Measurements from ENCODE around the gene PDE9A. TPM values are rescaled to one million over a fixed set of nuclear protein-coding genes. Genes with fewer than 3 reads are reported as not detected.

Gene PDE9A
- total RNA-seq, 1 donor from 2014 or later: 20.7 TPM

DNA sequence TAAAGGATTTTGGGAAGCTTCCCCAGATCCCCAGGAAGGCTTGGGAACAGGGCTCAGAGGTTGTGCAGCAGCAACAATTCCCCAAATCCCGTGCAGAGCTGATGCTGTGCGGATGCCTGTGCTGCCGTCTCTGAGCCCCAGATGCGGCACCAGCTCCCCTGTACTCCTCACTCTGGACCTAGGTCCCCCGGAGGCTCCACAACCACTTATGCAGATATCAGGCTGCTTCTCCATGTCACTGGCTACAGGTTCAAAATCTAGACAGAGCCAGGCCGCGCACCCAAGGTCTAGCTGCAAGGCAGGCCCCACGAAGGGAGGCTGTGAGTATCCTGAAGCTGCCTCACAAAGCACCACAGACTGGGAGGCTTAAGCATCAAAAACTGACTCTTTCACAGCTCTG is 81.6 kb downstream of the PDE9A start:
- H3K27ac Mint-ChIP-seq (ENCODE audit: unreplicated experiment): no peak overlapping the region
- peaks cover 12% of the 10 kb centered on the region for H3K4me1 Mint-ChIP-seq (ENCODE audit: unreplicated experiment)
- H3K36me3 Mint-ChIP-seq (ENCODE audit: low read depth, unreplicated experiment): peaks cover 49% of the 10 kb centered on the region
- H3K27me3 Mint-ChIP-seq (ENCODE audit: unreplicated experiment): peaks cover 12% of the 10 kb centered on the region
- no peak for DNase-seq (ENCODE audit: low spot score)
- TF ChIP-seq, protein P1, sequence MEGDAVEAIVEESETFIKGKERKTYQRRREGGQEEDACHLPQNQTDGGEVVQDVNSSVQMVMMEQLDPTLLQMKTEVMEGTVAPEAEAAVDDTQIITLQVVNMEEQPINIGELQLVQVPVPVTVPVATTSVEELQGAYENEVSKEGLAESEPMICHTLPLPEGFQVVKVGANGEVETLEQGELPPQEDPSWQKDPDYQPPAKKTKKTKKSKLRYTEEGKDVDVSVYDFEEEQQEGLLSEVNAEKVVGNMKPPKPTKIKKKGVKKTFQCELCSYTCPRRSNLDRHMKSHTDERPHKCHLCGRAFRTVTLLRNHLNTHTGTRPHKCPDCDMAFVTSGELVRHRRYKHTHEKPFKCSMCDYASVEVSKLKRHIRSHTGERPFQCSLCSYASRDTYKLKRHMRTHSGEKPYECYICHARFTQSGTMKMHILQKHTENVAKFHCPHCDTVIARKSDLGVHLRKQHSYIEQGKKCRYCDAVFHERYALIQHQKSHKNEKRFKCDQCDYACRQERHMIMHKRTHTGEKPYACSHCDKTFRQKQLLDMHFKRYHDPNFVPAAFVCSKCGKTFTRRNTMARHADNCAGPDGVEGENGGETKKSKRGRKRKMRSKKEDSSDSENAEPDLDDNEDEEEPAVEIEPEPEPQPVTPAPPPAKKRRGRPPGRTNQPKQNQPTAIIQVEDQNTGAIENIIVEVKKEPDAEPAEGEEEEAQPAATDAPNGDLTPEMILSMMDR (IDR thresholded peaks at IDR 0.05; ENCODE audit: unreplicated experiment): no peak
- H3K9me3 Mint-ChIP-seq (ENCODE audit: unreplicated experiment): no peaks in the 10 kb centered on the region
- H3K4me3 Mint-ChIP-seq (ENCODE audit: unreplicated experiment): no peak overlapping the region

- H3K4me1 Mint-ChIP-seq (ENCODE audit: unreplicated experiment): peaks cover 14% of the 10 kb centered on the region
- H3K4me3 Mint-ChIP-seq (ENCODE audit: unreplicated experiment): peak overlapping the region; percentile 8
- TF ChIP-seq, protein P1 (IDR thresholded peaks at IDR 0.05; ENCODE audit: unreplicated experiment): no peak
- peaks cover 11% of the 10 kb centered on the region for H3K27me3 Mint-ChIP-seq (ENCODE audit: unreplicated experiment)
- DNase-seq (ENCODE audit: low spot score): no peak
- H3K36me3 Mint-ChIP-seq (ENCODE audit: low read depth, unreplicated experiment): peaks cover 54% of the 10 kb centered on the region
- H3K27ac Mint-ChIP-seq (ENCODE audit: unreplicated experiment): no peak overlapping the region
- no peaks in the 10 kb centered on the region for H3K9me3 Mint-ChIP-seq (ENCODE audit: unreplicated experiment)
Observed at GRCh38 chr21:42735944-42736343, 82.5 kb downstream of the PDE9A start.

- TF ChIP-seq, protein P1 (IDR thresholded peaks at IDR 0.05; ENCODE audit: unreplicated experiment): no peak
- Mint-ChIP-seq H3K36me3 (ENCODE audit: low read depth, unreplicated experiment) (peaks cover 53% of the 10 kb centered on the region), H3K27ac (ENCODE audit: unreplicated experiment) (no peak overlapping the region), H3K4me1 (ENCODE audit: unreplicated experiment) (peaks cover 14% of the 10 kb centered on the region), H3K4me3 (ENCODE audit: unreplicated experiment) (no peak overlapping the region), H3K27me3 (ENCODE audit: unreplicated experiment) (peaks cover 7% of the 10 kb centered on the region), H3K9me3 (ENCODE audit: unreplicated experiment) (no peaks in the 10 kb centered on the region)
- DNase-seq (ENCODE audit: low spot score): no peak
Observed at GRCh38 chr21:42736646-42737350, 83.4 kb downstream of the PDE9A start.

DNA sequence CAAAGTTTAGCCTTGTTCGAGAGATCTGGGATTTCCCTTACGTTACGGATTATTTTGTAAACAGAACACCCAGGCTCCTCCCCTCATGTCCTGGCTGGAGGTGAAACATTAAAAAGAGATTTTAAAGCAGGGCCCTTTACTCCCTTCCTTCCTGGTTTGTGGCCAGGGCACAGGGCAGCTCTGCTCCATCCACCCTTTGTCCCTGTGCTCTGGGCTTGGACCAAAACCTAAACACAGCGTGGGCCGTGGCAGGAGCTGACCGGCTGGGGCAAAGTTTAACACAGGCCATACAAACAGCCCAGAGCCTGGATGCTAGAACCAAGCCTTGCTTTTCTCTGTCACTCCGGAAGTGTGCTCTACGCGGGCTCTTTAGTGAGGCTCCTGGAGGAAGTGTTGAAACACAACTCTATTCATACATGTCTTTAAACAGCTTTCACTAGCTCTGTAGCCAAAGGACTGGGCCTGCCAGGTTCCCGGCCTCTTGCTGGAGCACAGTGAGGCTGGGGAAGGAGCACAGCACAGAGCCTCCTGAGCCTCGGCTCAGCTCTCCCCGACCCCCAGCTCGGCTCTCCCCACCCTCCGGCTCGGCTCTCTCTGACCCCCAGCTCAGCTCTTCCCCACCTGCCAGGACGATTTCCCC is 84.7 kb downstream of the PDE9A start:
- H3K4me3 Mint-ChIP-seq (ENCODE audit: unreplicated experiment): peak overlapping the region; percentile 42

More for the DNA sequence above, 84.7 kb downstream of the PDE9A start:
- Mint-ChIP-seq H3K36me3 (ENCODE audit: low read depth, unreplicated experiment) (peaks cover 42% of the 10 kb centered on the region), H3K4me1 (ENCODE audit: unreplicated experiment) (peaks cover 14% of the 10 kb centered on the region), H3K9me3 (ENCODE audit: unreplicated experiment) (no peaks in the 10 kb centered on the region), H3K27ac (ENCODE audit: unreplicated experiment) (peak overlapping the region; percentile 83), H3K27me3 (ENCODE audit: unreplicated experiment) (peaks cover 7% of the 10 kb centered on the region)
- no peak for DNase-seq (ENCODE audit: low spot score)
- TF ChIP-seq, protein P1 (IDR thresholded peaks at IDR 0.05; ENCODE audit: unreplicated experiment): no peak

Measured in endothelial cell (in vitro differentiated cells).